ENCODE measurements around the gene METTL26.

Gene METTL26

GRCh38 chr16:658679-659571 is 22.8 kb upstream of the METTL26 start:
- no peak overlapping the region for H3K4me3 ChIP-seq (ENCODE audit: low read length, poor library complexity, severe bottlenecking)
- no peaks in the 10 kb centered on the region for H3K4me1 ChIP-seq (ENCODE audit: insufficient read depth, low read length, poor library complexity, severe bottlenecking)
- no peaks in the 10 kb centered on the region for H3K9me2 ChIP-seq (replicated peaks; ENCODE audit: low read depth, low read length)
- H3K79me2 ChIP-seq (ENCODE audit: insufficient read depth, low read length) = no peaks in the 10 kb centered on the region
- H3K27me3 ChIP-seq (ENCODE audit: insufficient read depth, low read length, poor library complexity, severe bottlenecking) = no peaks in the 10 kb centered on the region
- no peak overlapping the region for H3K4me2 ChIP-seq (ENCODE audit: low read depth, low read length, poor library complexity, severe bottlenecking)
- no peak for TF ChIP-seq EZH2phosphoT487 (IDR thresholded peaks at IDR 0.05; ENCODE audit: borderline replicate concordance)
- no peak for TF ChIP-seq CTCF (conservative IDR thresholded peaks at IDR 0.05; ENCODE audit: low read length)
- H3F3A ChIP-seq (ENCODE audit: low read depth) = no peaks in the 10 kb centered on the region
- H3K9me3 ChIP-seq (ENCODE audit: insufficient read depth, low read depth, low read length) = no peaks in the 10 kb centered on the region
- no peaks in the 10 kb centered on the region for H4K20me1 ChIP-seq (ENCODE audit: insufficient read depth, low read length, poor library complexity, severe bottlenecking)
- H2AFZ ChIP-seq (ENCODE audit: low read length) = no peak overlapping the region
- H3K9ac ChIP-seq (ENCODE audit: low read depth, low read length, poor library complexity, severe bottlenecking) = no peak overlapping the region
- H3K36me3 ChIP-seq (ENCODE audit: insufficient read depth, low read length) = no peaks in the 10 kb centered on the region

- TF ChIP-seq EZH2phosphoT487 (IDR thresholded peaks at IDR 0.05; ENCODE audit: borderline replicate concordance) (no peak), CTCF (conservative IDR thresholded peaks at IDR 0.05; ENCODE audit: low read length) (no peak)
- no peaks in the 10 kb centered on the region for H4K20me1 ChIP-seq (ENCODE audit: insufficient read depth, low read length, poor library complexity, severe bottlenecking)
- no peak overlapping the region for H3K4me3 ChIP-seq (ENCODE audit: low read length, poor library complexity, severe bottlenecking)
- H3K9me3 ChIP-seq (ENCODE audit: insufficient read depth, low read depth, low read length) = no peaks in the 10 kb centered on the region
- no peak overlapping the region for H2AFZ ChIP-seq (ENCODE audit: low read length)
- no peaks in the 10 kb centered on the region for H3K9me2 ChIP-seq (replicated peaks; ENCODE audit: low read depth, low read length)
- H3K36me3 ChIP-seq (ENCODE audit: insufficient read depth, low read length) = no peaks in the 10 kb centered on the region
- no peaks in the 10 kb centered on the region for H3F3A ChIP-seq (ENCODE audit: low read depth)
- H3K9ac ChIP-seq (ENCODE audit: low read depth, low read length, poor library complexity, severe bottlenecking) = no peak overlapping the region
- no peak overlapping the region for H3K4me2 ChIP-seq (ENCODE audit: low read depth, low read length, poor library complexity, severe bottlenecking)
- no peaks in the 10 kb centered on the region for H3K79me2 ChIP-seq (ENCODE audit: insufficient read depth, low read length)
- H3K27me3 ChIP-seq (ENCODE audit: insufficient read depth, low read length, poor library complexity, severe bottlenecking) = no peaks in the 10 kb centered on the region
- H3K4me1 ChIP-seq (ENCODE audit: insufficient read depth, low read length, poor library complexity, severe bottlenecking) = no peaks in the 10 kb centered on the region
Measured at GRCh38 chr16:657487-657886, 21.4 kb upstream of the METTL26 start.

- H3K36me3 ChIP-seq (ENCODE audit: insufficient read depth, low read length) = no peaks in the 10 kb centered on the region
- H3K4me1 ChIP-seq (ENCODE audit: insufficient read depth, low read length, poor library complexity, severe bottlenecking) = no peaks in the 10 kb centered on the region
- H3F3A ChIP-seq (ENCODE audit: low read depth) = no peaks in the 10 kb centered on the region
- no peak overlapping the region for H3K4me2 ChIP-seq (ENCODE audit: low read depth, low read length, poor library complexity, severe bottlenecking)
- H3K4me3 ChIP-seq (ENCODE audit: low read length, poor library complexity, severe bottlenecking) = no peak overlapping the region
- H3K27me3 ChIP-seq (ENCODE audit: insufficient read depth, low read length, poor library complexity, severe bottlenecking) = no peaks in the 10 kb centered on the region
- H4K20me1 ChIP-seq (ENCODE audit: insufficient read depth, low read length, poor library complexity, severe bottlenecking) = no peaks in the 10 kb centered on the region
- no peaks in the 10 kb centered on the region for H3K79me2 ChIP-seq (ENCODE audit: insufficient read depth, low read length)
- no peak overlapping the region for H3K9ac ChIP-seq (ENCODE audit: low read depth, low read length, poor library complexity, severe bottlenecking)
- no peak overlapping the region for H2AFZ ChIP-seq (ENCODE audit: low read length)
- H3K9me2 ChIP-seq (replicated peaks; ENCODE audit: low read depth, low read length) = no peaks in the 10 kb centered on the region
- H3K9me3 ChIP-seq (ENCODE audit: insufficient read depth, low read depth, low read length) = no peaks in the 10 kb centered on the region
- TF ChIP-seq EZH2phosphoT487 (IDR thresholded peaks at IDR 0.05; ENCODE audit: borderline replicate concordance) = no peak
- TF ChIP-seq CTCF (conservative IDR thresholded peaks at IDR 0.05; ENCODE audit: low read length) = no peak
Measured at GRCh38 chr16:654034-654433, 17.9 kb upstream of the METTL26 start.

All from Loucy (cell line).